Esophagus muscularis mucosa (tissue), 4 donors: ENCODE data around the gene CD244. TPM values are rescaled to one million over a fixed set of nuclear protein-coding genes. Genes with fewer than 3 reads are reported as not detected.
A peak's percentile ranks its signal among the peaks of the same experiment; 100 is the strongest.

Experiments used
- DNase-seq: peaks from one replicate; pipeline ENCODE4 v3.0.0-alpha.2; 2017; ENCODE audit errors: extremely low spot score
- H3K27ac ChIP-seq, 4 donors: fragments of 200-600 bp; sonication (generic); replicated peaks in 1 of 4; 1 replicate in 3 of 4; 2 replicates in 1 of 4; pipeline ENCODE4 v1.5.1; 2016 to 2019; ENCODE audit warnings: mild to moderate bottlenecking in 1 of 4
- H3K27me3 ChIP-seq, 4 donors: fragments of 200-600 bp; sonication (generic); one replicate each; pipeline versions ENCODE4 v1.5.1 to v1.6.0; 2016 to 2019
- H3K36me3 ChIP-seq, 4 donors: fragments of 200-600 bp; sonication (generic); one replicate each; pipeline ENCODE4 v1.5.1; 2016 to 2019
- H3K4me1 ChIP-seq, 4 donors: fragments of 200-600 bp; sonication (generic); one replicate each; pipeline ENCODE4 v1.5.1; 2016 to 2019
- H3K4me3 ChIP-seq, 4 donors: fragments of 200-600 bp; sonication (generic); 1 replicate in 2 of 4; 2 replicates in 2 of 4; pipeline ENCODE4 v1.5.1; 2016 to 2019; ENCODE audit warnings: mild to moderate bottlenecking in 4 of 4, moderate library complexity in 1 of 4
- H3K9me3 ChIP-seq, 4 donors: fragments of 200-600 bp; sonication (generic); 1 replicate in 3 of 4; 2 replicates in 1 of 4; pipeline ENCODE4 v1.5.1; 2016 to 2019
- CTCF ChIP-seq, 3 experiments: fragments of 200-600 bp in 2 of 3; fragments of 450-650 bp in 1 of 3; sonication (generic) in 2 of 3; IDR thresholded peaks; one replicate each; pipeline ENCODE4 v1.5.1; 2017 to 2019; ENCODE audit warnings: antibody characterized with exemption in 3 of 3, mild to moderate bottlenecking in 2 of 3, moderate library complexity in 1 of 3
- EP300 ChIP-seq: sonication (generic); formaldehyde crosslinking; IDR thresholded peaks from one replicate; pipeline ENCODE4 v1.6.1; 2017; ENCODE audit warnings: antibody characterized with exemption
- POLR2A ChIP-seq: fragments of 450-650 bp; IDR thresholded peaks from one replicate; pipeline ENCODE4 v1.6.1; 2017; ENCODE audit warnings: antibody characterized with exemption, moderate library complexity, mild to moderate bottlenecking, low read depth
- POLR2AphosphoS5 ChIP-seq, 2 donors: sonication (generic); formaldehyde crosslinking; IDR thresholded peaks; one replicate each; pipeline ENCODE4 v1.6.1; 2017; ENCODE audit warnings: antibody characterized with exemption in 2 of 2
- WGBS: methylation state at CpG from one replicate; pipeline ENCODE4 v1.1.5; 2018; 5-methylcytosine and 5-hydroxymethylcytosine counted together
- intact Hi-C: fragments of 100-400 bp; cut with DNase I; formaldehyde crosslinking; loops from one replicate; pipeline ENCODE4 v1.15.1; 2023
- total RNA-seq, 4 donors: library from RNA; depleted of rRNA; stranded (reverse); fragments of >200 nt; gene quantifications; one replicate each; pipeline versions ENCODE4 v1.1.0 to v1.2.1, GENCODE V29; 2016

CD244 gene
- total RNA-seq, 4 donors from 2014 or later, result 0.13 to 0.83 (median 0.34) TPM; not detected in 1

GRCh38 chr1:160850993-160851392 lies 11.7 kb downstream of the CD244 start:
- Histone ChIP-seq H3K27me3 (no peaks in the 10 kb centered on the region), H3K36me3 (no peaks in the 10 kb centered on the region), H3K4me1 (no peaks in the 10 kb centered on the region), H3K4me3 (no peak overlapping the region), H3K27ac (no peak overlapping the region), H3K9me3 (no peaks in the 10 kb centered on the region)
- TF ChIP-seq CTCF (IDR thresholded peaks at IDR 0.05) (no peak), POLR2AphosphoS5 (IDR thresholded peaks at IDR 0.05) (no peak), POLR2A (no peak), EP300 (no peak)
- peak; percentile 72 for DNase-seq
- 79% methylated on average over 8 of the region's 8 CpGs for WGBS
- intact Hi-C loops, result no loop called here

GRCh38 chr1:160850541-160850940 lies 12.1 kb downstream of the CD244 start:
- TF ChIP-seq POLR2A (no peak), EP300 (no peak), CTCF (IDR thresholded peaks at IDR 0.05) (no peak), POLR2AphosphoS5 (IDR thresholded peaks at IDR 0.05) (no peak)
- WGBS, result 73% methylated on average over 5 of the region's 5 CpGs
- H3K4me3 ChIP-seq, result no peak overlapping the region
- H3K27ac ChIP-seq, result no peak overlapping the region
- H3K27me3 ChIP-seq, result no peaks in the 10 kb centered on the region
- no peak for DNase-seq
- no peaks in the 10 kb centered on the region for H3K4me1 ChIP-seq
- intact Hi-C loops, result no loop called here
- H3K36me3 ChIP-seq, result no peaks in the 10 kb centered on the region
- H3K9me3 ChIP-seq, result no peaks in the 10 kb centered on the region

GRCh38 chr1:160846281-160846680 lies 16.4 kb downstream of the CD244 start:
- no peaks in the 10 kb centered on the region for H3K4me1 ChIP-seq
- WGBS, result 91% methylated on average over 12 of the region's 12 CpGs
- no peak for DNase-seq
- H3K27me3 ChIP-seq, result peaks cover 0 to 6% (median 0%) of the 10 kb centered on the region in 4 donors
- no peak overlapping the region for H3K27ac ChIP-seq
- no peaks in the 10 kb centered on the region for H3K9me3 ChIP-seq
- TF ChIP-seq POLR2AphosphoS5 (IDR thresholded peaks at IDR 0.05) (no peak), CTCF (IDR thresholded peaks at IDR 0.05) (no peak), EP300 (no peak), POLR2A (no peak)
- intact Hi-C loops, result no loop called here
- no peaks in the 10 kb centered on the region for H3K36me3 ChIP-seq
- no peak overlapping the region for H3K4me3 ChIP-seq

- no peak for DNase-seq
- TF ChIP-seq POLR2A, result no peak
- no peak for TF ChIP-seq POLR2AphosphoS5 (IDR thresholded peaks at IDR 0.05)
- no peak for TF ChIP-seq EP300
- no peak for TF ChIP-seq CTCF (IDR thresholded peaks at IDR 0.05)
- intact Hi-C loops, result no loop called here
- WGBS, result 88% methylated on average over 12 of the region's 12 CpGs
- Histone ChIP-seq H3K27me3 (peaks cover 0 to 6% (median 0%) of the 10 kb centered on the region in 4 donors), H3K27ac (no peak overlapping the region), H3K36me3 (no peaks in the 10 kb centered on the region), H3K9me3 (no peaks in the 10 kb centered on the region), H3K4me1 (no peaks in the 10 kb centered on the region), H3K4me3 (no peak overlapping the region)
These were observed 18.0 kb downstream of the CD244 start for GRCh38 chr1:160844447-160845232.
